ENCODE measurements around the gene OR4D1. TPM values are rescaled to one million over a fixed set of nuclear protein-coding genes. Genes with fewer than 3 reads are reported as not detected.

Gene OR4D1
- total and polyA plus RNA-seq, 2 of the 8 experiments (the other 6 are each of a cell fraction or from before 2014, with no cell fraction given) = 0.32 to 0.39 TPM

GRCh38 chr17:58153671-58154070, 5.5 kb downstream of the OR4D1 start:
- Histone ChIP-seq H3K4me3 (ENCODE audit: extremely low read depth in 1 of 4, insufficient read depth in 2 of 4, low read depth in 3 of 4, low read length in 4 of 4) (no peak overlapping the region), H3K4ac (replicated peaks; ENCODE audit: insufficient read length, low read depth, low read length) (no peak overlapping the region), H3K23me2 (ENCODE audit: low read depth, low read length) (peaks cover 9% of the 10 kb centered on the region), H2BK120ac (replicated peaks; ENCODE audit: low read depth, low read length) (no peak overlapping the region), H3K9me3 (ENCODE audit: insufficient read depth in 2 of 2, low read depth in 1 of 2, low read length in 1 of 2) (no peaks in the 10 kb centered on the region), H4K8ac (ENCODE audit: extremely low read depth, insufficient read depth, low read length) (peak overlapping the region; percentile 16; the same call in 1 of the 2 replicates), H2BK20ac (ENCODE audit: low read length) (no peak overlapping the region), H2BK5ac (ENCODE audit: low read depth, low read length) (no peak overlapping the region), H4K5ac (ENCODE audit: insufficient read length, low read depth, low read length) (no peak overlapping the region), H3K9ac (replicated peaks in 1 of 4; ENCODE audit: extremely low read depth in 1 of 4, low read depth in 3 of 4, low read length in 3 of 4) (no peak overlapping the region), H3K27me3 (replicated peaks in 1 of 4; ENCODE audit: control insufficient read depth in 3 of 4, extremely low read depth in 1 of 4, insufficient read depth in 3 of 4, low read length in 3 of 4) (peaks cover 0 to 12% (median 5%) of the 10 kb centered on the region in 4 experiments; a peak in 5 of 7 replicates), H2BK12ac (ENCODE audit: low read depth, low read length) (no peak overlapping the region), H3K4me1 (replicated peaks in 1 of 4; ENCODE audit: control insufficient read depth in 3 of 4, insufficient read depth in 4 of 4, low read length in 3 of 4) (peaks cover 0 to 10% (median 2%) of the 10 kb centered on the region in 4 experiments; a peak in 3 of 7 replicates), H3K79me2 (ENCODE audit: control insufficient read depth in 1 of 2, insufficient read depth in 2 of 2, low read length in 2 of 2) (no peaks in the 10 kb centered on the region), H3K18ac (ENCODE audit: extremely low read depth, low read length) (no peak overlapping the region), H4K91ac (replicated peaks; ENCODE audit: insufficient read length, low read length) (no peak overlapping the region), H3K79me1 (ENCODE audit: low read depth, low read length) (no peaks in the 10 kb centered on the region), H2AK5ac (ENCODE audit: low read depth, low read length) (no peak overlapping the region), H2BK15ac (ENCODE audit: low read length) (no peak overlapping the region), H3K4me2 (ENCODE audit: insufficient read depth in 1 of 2, low read depth in 2 of 2, low read length in 2 of 2) (no peak overlapping the region), H3K36me3 (ENCODE audit: control insufficient read depth in 2 of 4, insufficient read depth in 4 of 4, low read length in 3 of 4) (no peaks in the 10 kb centered on the region), H2AFZ (ENCODE audit: low read length) (no peak overlapping the region), H3K27ac (ENCODE audit: low read depth, low read length) (no peak overlapping the region), H3K56ac (replicated peaks; ENCODE audit: insufficient read length, low read depth, low read length) (no peak overlapping the region), H3K23ac (ENCODE audit: insufficient read length) (no peak overlapping the region), H3K14ac (ENCODE audit: insufficient read length) (no peak overlapping the region), H4K20me1 (replicated peaks in 1 of 2; ENCODE audit: control insufficient read depth in 1 of 2, insufficient read depth in 2 of 2, low read length in 2 of 2) (no peaks in the 10 kb centered on the region)
- no peak for TF ChIP-seq POLR2AphosphoS5 (IDR thresholded peaks at IDR 0.05; ENCODE audit: low read depth, low read length)
- ChIA-PET CTCF (ENCODE audit: partially characterized antibody) (interaction anchor here (1.0 to 1.8 kb wide), 4 partner anchors 15 to 118 kb away, joined by 3 to 9 read pairs (median 4); no protein-coding TSS in a partner anchor), POLR2A (ENCODE audit: partially characterized antibody) (no interaction called here)
- DNase-seq (ENCODE audit: low read depth in 1 of 2, low spot score in 2 of 2) (no peak), FAIRE-seq (no peak)

Measured in H1 (cell line).